Mucosa of gallbladder (tissue), 1 donor: ENCODE data around the gene GTF3C2. TPM values are rescaled to one million over a fixed set of nuclear protein-coding genes. Genes with fewer than 3 reads are reported as not detected.

Experiments used
- DNase-seq: peaks from one replicate; pipeline ENCODE4 v3.0.0-alpha.2; 2020; ENCODE audit warnings: low spot score
- total RNA-seq: library from RNA; stranded (reverse); gene quantifications from one replicate; pipeline ENCODE4 v1.2.1, GENCODE V29; 2021
- donor health status: DM: no; HTN: no; CAD: no.

Gene GTF3C2
- total RNA-seq, 1 donor from 2014 or later = 49.5 TPM

GRCh38 chr2:27296481-27296880 lies 60.1 kb downstream of the GTF3C2 start:
- DNase-seq = no peak

GRCh38 chr2:27294928-27295327 lies 61.6 kb downstream of the GTF3C2 start:
- no peak for DNase-seq

GRCh38 chr2:27291865-27292264 lies 64.7 kb downstream of the GTF3C2 start:
- no peak for DNase-seq

- no peak for DNase-seq
Observed at GRCh38 chr2:27290549-27290948, 66.0 kb downstream of the GTF3C2 start.

GRCh38 chr2:27288610-27289009 lies 68.0 kb downstream of the GTF3C2 start:
- DNase-seq = no peak

GRCh38 chr2:27285481-27285880 lies 71.1 kb downstream of the GTF3C2 start:
- no peak for DNase-seq

GRCh38 chr2:27284996-27285395 lies 71.6 kb downstream of the GTF3C2 start:
- DNase-seq = no peak

GRCh38 chr2:27282892-27283291 lies 73.7 kb downstream of the GTF3C2 start:
- DNase-seq = no peak

- no peak for DNase-seq
Observed at GRCh38 chr2:27281855-27282559, 74.6 kb downstream of the GTF3C2 start, which contains the start of gene TRIM54. TSS of gene TRIM54 (plus strand) at chr2:27282429. CDS start at chr2:27282732, 303 bp downstream.

- no peak for DNase-seq
Observed at GRCh38 chr2:27281442-27281841, 75.1 kb downstream of the GTF3C2 start.

- DNase-seq = no peak
Observed at GRCh38 chr2:27280826-27281225, 75.7 kb downstream of the GTF3C2 start.

- no peak for DNase-seq
Observed at GRCh38 chr2:27278010-27278409, 78.6 kb downstream of the GTF3C2 start.

Other genes with a start within 250 kb of the GTF3C2 start
- 1.1 TPM for gene CGREF1, start 237.6 kb downstream of the GTF3C2 start, total RNA-seq
- 0.37 TPM for gene ABHD1, start 232.9 kb downstream of the GTF3C2 start, total RNA-seq
- 51.3 TPM for gene PREB, start 222.1 kb downstream of the GTF3C2 start, total RNA-seq
- not detected for gene PRR30, start 217.4 kb downstream of the GTF3C2 start, total RNA-seq
- 0.12 TPM for gene TCF23, start 207.8 kb downstream of the GTF3C2 start, total RNA-seq
- 104 TPM for gene ATRAID, start 144.7 kb downstream of the GTF3C2 start, total RNA-seq
- gene SLC5A6, start 144.5 kb downstream of the GTF3C2 start, total RNA-seq = 24.9 TPM
- 26.7 TPM for gene CAD, start 139.4 kb downstream of the GTF3C2 start, total RNA-seq
- not detected for gene SLC30A3, start 93.7 kb downstream of the GTF3C2 start, total RNA-seq
- gene DNAJC5G, start 81.3 kb downstream of the GTF3C2 start, total RNA-seq = not detected
- gene TRIM54, start 74.3 kb downstream of the GTF3C2 start, total RNA-seq = 0.26 TPM
- gene UCN, start 48.3 kb downstream of the GTF3C2 start, total RNA-seq = 3.1 TPM
- gene MPV17, start 33.7 kb downstream of the GTF3C2 start, total RNA-seq = 62.6 TPM
- 32.3 TPM for gene EIF2B4, start 13.6 kb upstream of the GTF3C2 start, total RNA-seq
- 105 TPM for gene SNX17, start 13.9 kb upstream of the GTF3C2 start, total RNA-seq
- gene ZNF513, start 24.0 kb upstream of the GTF3C2 start, total RNA-seq = 25.6 TPM
- gene PPM1G, start 52.8 kb upstream of the GTF3C2 start, total RNA-seq = 56.7 TPM
- 90.1 TPM for gene NRBP1, start 71.9 kb upstream of the GTF3C2 start, total RNA-seq
- 65.7 TPM for gene KRTCAP3, start 85.6 kb upstream of the GTF3C2 start, total RNA-seq
- gene IFT172, start 133.0 kb upstream of the GTF3C2 start, total RNA-seq = 54.4 TPM
- gene FNDC4, start 138.4 kb upstream of the GTF3C2 start, total RNA-seq = 13.4 TPM
- 7.6 TPM for gene GCKR, start 140.1 kb upstream of the GTF3C2 start, total RNA-seq
- gene ZNF512, start 226.3 kb upstream of the GTF3C2 start, total RNA-seq = 32.6 TPM